HEK293 (cell line): ENCODE data around the gene PIP.

Source experiments
- CTCF ChIP-seq: fragments of 450-650 bp; formaldehyde crosslinking; IDR thresholded peaks from 2 replicates; pipeline ENCODE4 v1.5.1; 2016; ENCODE audit warnings: missing biosample characterization, missing genetic modification characterization
- MEIS1 ChIP-seq: sonication (generic); formaldehyde crosslinking; IDR thresholded peaks from 2 replicates; pipeline ENCODE4 v1.8.1; 2022; ENCODE audit warnings: missing genetic modification reagents, mild to moderate bottlenecking, borderline replicate concordance
- TRIM28 ChIP-seq: IDR thresholded peaks from 2 replicates; pipeline ENCODE4 v1.6.1; 2011; ENCODE audit warnings: low read length, control low read depth, borderline replicate concordance
- YY1 ChIP-seq: fragments of 450-650 bp; formaldehyde crosslinking; IDR thresholded peaks from 2 replicates; pipeline ENCODE4 v1.5.1; 2018; ENCODE audit warnings: missing biosample characterization, missing genetic modification characterization
- ZEB2 ChIP-seq: fragments of 450-650 bp; formaldehyde crosslinking; IDR thresholded peaks from 2 replicates; pipeline ENCODE4 v1.5.1; 2016; ENCODE audit warnings: missing biosample characterization, missing genetic modification characterization
- ZNF121 ChIP-seq: fragments of 450-650 bp; formaldehyde crosslinking; IDR thresholded peaks from 2 replicates; pipeline ENCODE4 v1.5.1; 2016; ENCODE audit warnings: missing biosample characterization, missing genetic modification characterization
- ZNF146 ChIP-seq: fragments of 450-650 bp; formaldehyde crosslinking; IDR thresholded peaks from 2 replicates; pipeline ENCODE4 v1.5.1; 2016; ENCODE audit warnings: missing biosample characterization, missing genetic modification characterization
- ZNF23 ChIP-seq: fragments of 450-650 bp; formaldehyde crosslinking; IDR thresholded peaks from 2 replicates; pipeline ENCODE4 v1.5.1; 2016; ENCODE audit warnings: missing biosample characterization, missing genetic modification characterization, borderline replicate concordance
- ZNF292 ChIP-seq: fragments of 450-650 bp; formaldehyde crosslinking; IDR thresholded peaks from 2 replicates; pipeline ENCODE4 v1.5.1; 2016; ENCODE audit warnings: low read depth, missing biosample characterization, missing genetic modification characterization, borderline replicate concordance
- ZNF560 ChIP-seq: fragments of 450-650 bp; formaldehyde crosslinking; IDR thresholded peaks from 2 replicates; pipeline ENCODE4 v1.5.1; 2017; ENCODE audit warnings: missing biosample characterization, missing genetic modification characterization, borderline replicate concordance
- ZNF561 ChIP-seq: fragments of 450-650 bp; IDR thresholded peaks from 2 replicates; pipeline ENCODE4 v1.5.1; 2018; ENCODE audit warnings: missing biosample characterization, missing genetic modification characterization, borderline replicate concordance
- TF ChIP-seq, protein P1 (sequence below): fragments of 450-650 bp; formaldehyde crosslinking; IDR thresholded peaks from 2 replicates; pipeline ENCODE4 v1.5.1; 2017; ENCODE audit warnings: missing biosample characterization, missing genetic modification characterization
- TF ChIP-seq, protein P2 (sequence below): fragments of 450-650 bp; IDR thresholded peaks from 2 replicates; pipeline ENCODE4 v1.5.1; 2018; ENCODE audit warnings: missing biosample characterization, missing genetic modification characterization

DNA sequence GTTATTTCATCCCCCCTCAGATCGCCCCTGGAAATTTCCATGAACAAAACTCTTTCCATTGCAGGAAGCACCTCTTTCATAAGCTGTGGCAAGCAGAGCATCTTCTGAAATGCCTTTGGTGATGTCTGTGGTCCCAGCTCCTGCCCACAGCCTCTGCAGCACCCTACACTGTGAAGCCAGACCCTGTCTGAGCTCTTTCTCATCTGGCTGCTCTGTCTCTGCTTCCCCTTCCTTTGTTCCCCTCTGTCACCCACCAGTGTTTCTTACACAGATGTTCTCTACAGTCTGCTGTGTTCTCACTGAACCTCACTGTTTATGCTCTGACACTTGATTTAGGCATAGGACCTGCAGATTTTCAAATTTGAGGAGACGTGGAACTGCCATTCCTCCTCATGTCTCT lies 49.5 kb downstream of the PIP start:
- TF ChIP-seq ZNF292 (tag by site-specific recombination) = no peak
- TF ChIP-seq CTCF (tag by site-specific recombination) = no peak
- no peak for TF ChIP-seq ZEB2 (tag by site-specific recombination)
- TF ChIP-seq ZNF561 (tag by site-specific recombination) = no peak
- TF ChIP-seq YY1 (tag by site-specific recombination) = no peak
- TF ChIP-seq, protein P1, sequence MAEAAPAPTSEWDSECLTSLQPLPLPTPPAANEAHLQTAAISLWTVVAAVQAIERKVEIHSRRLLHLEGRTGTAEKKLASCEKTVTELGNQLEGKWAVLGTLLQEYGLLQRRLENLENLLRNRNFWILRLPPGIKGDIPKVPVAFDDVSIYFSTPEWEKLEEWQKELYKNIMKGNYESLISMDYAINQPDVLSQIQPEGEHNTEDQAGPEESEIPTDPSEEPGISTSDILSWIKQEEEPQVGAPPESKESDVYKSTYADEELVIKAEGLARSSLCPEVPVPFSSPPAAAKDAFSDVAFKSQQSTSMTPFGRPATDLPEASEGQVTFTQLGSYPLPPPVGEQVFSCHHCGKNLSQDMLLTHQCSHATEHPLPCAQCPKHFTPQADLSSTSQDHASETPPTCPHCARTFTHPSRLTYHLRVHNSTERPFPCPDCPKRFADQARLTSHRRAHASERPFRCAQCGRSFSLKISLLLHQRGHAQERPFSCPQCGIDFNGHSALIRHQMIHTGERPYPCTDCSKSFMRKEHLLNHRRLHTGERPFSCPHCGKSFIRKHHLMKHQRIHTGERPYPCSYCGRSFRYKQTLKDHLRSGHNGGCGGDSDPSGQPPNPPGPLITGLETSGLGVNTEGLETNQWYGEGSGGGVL (tag by site-specific recombination) = no peak
- TF ChIP-seq ZNF146 (tag by site-specific recombination) = no peak
- TF ChIP-seq ZNF121 (tag by site-specific recombination) = no peak
- TF ChIP-seq ZNF560 = no peak
- TF ChIP-seq, protein P2, sequence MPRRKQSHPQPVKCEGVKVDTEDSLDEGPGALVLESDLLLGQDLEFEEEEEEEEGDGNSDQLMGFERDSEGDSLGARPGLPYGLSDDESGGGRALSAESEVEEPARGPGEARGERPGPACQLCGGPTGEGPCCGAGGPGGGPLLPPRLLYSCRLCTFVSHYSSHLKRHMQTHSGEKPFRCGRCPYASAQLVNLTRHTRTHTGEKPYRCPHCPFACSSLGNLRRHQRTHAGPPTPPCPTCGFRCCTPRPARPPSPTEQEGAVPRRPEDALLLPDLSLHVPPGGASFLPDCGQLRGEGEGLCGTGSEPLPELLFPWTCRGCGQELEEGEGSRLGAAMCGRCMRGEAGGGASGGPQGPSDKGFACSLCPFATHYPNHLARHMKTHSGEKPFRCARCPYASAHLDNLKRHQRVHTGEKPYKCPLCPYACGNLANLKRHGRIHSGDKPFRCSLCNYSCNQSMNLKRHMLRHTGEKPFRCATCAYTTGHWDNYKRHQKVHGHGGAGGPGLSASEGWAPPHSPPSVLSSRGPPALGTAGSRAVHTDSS (tag by site-specific recombination) = no peak
- no peak for TF ChIP-seq TRIM28
- no peak for TF ChIP-seq MEIS1 (CRISPR knock-in tag)
- no peak for TF ChIP-seq ZNF23 (tag by site-specific recombination)
